ENCODE data around the gene THRB.

THRB gene

DNA sequence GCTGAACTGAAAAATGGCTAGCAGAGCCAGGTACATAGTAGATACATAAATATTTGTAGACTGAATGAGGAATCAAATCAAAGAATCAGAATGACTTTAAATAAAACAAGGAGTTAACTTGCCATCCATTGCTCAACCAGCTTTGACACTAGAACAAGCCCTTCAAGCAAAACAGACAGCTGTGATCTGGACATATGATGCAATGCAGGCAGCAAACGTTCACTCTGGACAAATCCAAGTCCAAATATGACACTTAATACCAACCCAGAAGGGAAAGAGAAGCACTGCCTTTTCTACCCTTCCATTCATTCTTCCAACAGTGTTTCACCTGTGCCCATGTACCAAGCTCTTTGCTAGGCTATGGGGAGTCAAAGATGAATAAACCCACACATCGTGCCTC, 4.5 kb downstream of the THRB start:
- in situ Hi-C loops (cut with MboI; ENCODE audit: low sequenced_read_pairs): no loop called here

DNA sequence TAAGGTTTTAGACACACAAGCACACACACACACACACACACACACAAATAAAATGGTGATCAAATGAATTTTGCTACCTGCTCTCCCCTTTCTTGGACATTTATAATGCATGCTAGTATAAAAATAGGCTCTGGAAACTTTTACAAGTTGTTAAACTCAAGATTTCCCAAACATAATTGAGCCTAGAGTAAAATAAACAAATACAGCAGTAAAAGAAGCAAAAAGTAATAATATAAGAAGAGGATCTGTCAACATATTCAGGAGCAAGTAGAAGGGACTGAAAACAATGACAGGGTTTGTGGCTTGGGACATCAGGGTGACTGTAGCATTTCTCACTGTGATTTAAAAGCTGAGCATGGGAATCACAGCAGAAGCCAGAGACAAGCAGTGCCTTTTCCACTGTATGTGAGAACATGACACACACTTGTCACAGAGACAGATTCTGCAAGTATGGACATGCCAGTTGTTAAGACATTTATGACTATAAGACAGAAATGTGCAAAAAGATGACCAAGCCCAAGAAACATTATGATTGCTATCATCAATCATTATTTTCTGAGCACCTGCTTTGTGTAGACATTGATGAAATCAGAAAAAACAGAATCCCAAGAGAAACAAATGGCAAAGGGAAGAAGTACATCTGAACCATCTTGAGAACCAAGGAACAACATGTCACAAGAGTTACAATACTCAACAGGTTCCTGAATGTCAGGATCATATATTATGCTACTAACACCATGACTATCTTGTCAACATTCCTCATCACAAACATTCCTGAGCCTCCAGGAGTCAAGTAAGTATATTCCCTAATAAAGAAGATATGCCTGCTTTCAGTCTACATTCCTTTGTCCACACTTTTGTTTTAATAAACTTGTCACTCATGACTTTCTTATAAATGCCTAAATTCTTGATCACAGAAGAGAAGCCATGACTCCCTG, 7.1 kb downstream of the THRB start:
- in situ Hi-C loops (cut with MboI; ENCODE audit: low sequenced_read_pairs): no loop called here

DNA sequence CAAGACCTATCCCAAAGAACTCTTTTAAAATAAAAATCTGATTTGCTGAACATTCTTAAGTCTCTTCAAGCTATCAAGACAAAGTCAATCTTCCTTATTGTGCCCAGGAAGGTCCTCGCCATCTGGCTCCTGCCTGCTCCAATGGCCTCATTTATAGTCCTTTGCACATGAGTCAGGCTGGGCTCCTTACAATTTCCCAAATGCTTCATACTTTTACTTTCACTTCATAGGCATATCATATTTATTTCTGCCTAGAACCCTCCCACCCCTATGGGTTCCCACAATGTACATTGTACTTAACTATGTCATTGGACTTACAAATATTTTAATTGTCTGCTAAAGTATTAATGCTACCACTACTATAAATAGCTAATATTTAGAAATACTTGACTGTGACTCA, 9.1 kb downstream of the THRB start:
- in situ Hi-C loops (cut with MboI; ENCODE audit: low sequenced_read_pairs): no loop called here

DNA sequence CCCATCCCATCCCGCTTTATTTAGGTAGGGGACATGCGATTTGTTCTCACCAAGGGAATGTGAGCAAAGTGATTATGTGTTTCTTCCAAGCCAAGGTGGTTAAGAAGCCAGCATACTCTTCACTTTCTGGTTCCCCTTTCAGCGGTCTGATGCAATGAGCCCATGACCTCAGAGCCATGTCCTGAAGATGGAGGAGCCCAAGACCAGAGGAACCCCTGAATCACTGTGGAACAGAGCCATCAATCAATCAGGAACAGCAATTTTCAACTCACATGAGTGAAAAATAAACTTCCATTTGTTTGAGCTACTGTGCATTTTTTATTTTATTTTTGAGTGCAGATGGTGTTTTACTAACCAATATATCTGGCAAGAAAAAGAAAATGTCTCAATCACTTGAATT, 10.8 kb downstream of the THRB start:
- in situ Hi-C loops (cut with MboI; ENCODE audit: low sequenced_read_pairs): no loop called here

DNA sequence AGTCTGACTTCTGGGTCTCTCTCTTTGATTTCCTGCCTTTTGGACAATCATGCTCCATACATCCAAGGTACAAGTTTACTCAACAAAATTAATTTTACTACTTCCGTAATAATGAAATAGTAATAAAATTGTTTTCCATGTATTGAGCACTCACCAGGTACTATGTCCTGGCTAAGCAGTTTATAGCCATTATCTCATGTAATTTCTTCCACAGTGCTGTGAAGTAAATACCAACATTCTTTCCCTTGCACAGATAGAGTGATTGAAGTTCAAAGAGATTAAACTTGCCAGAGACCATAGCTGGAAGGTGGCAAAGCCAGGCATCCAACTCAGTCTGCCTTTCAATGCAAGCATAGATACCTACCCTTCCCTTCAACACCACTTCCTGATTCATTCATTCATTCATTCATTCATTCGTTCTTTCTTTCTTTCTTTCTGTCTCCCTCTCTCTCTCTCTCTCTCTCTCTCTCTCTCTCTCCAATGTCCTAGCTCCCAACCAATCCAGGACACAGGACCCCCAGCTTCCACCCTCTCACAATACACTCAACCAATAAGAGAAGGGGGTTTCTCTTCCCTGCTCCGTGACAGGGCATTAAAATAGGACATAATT, 12.4 kb downstream of the THRB start:
- in situ Hi-C loops (cut with MboI; ENCODE audit: low sequenced_read_pairs): no loop called here

DNA sequence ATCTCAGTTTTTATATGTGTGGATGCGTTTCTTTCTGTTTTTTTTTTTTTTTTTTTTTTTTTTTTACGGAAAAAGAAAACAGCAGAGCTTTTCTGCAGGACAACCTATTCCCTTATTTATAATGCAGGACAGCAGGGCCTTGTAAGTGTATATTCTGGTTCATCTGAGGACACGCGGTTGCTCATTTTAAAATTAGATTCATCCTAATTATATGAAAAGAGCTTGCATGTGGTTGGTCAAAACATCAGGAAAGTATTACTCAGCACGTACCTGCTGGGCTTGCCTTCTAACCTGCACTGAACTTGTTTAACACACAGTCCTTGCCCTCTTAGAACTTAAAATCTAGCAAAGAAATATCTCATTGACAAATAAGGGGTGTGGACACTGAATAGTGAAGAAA, 13.5 kb downstream of the THRB start:
- in situ Hi-C loops (cut with MboI; ENCODE audit: low sequenced_read_pairs): no loop called here

DNA sequence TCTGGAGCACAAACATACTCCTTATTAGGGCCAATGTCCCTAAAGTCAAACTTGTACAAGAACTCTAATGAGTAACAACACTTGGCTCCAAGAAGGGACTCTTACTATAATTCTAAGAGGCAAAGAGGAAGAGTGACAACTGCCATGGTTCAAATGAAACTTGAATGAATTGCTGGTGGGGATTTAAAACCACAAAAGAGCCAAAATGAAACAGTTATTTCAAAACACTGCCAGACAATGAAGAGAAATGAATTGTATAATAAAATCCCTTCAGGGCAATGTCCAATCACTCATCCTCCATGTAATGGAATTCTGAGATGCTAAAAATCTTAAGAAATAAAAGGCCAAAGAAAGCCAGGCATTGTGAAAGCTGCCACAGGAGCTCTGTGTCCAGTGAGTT, 14.2 kb downstream of the THRB start:
- in situ Hi-C loops (cut with MboI; ENCODE audit: low sequenced_read_pairs): no loop called here

DNA sequence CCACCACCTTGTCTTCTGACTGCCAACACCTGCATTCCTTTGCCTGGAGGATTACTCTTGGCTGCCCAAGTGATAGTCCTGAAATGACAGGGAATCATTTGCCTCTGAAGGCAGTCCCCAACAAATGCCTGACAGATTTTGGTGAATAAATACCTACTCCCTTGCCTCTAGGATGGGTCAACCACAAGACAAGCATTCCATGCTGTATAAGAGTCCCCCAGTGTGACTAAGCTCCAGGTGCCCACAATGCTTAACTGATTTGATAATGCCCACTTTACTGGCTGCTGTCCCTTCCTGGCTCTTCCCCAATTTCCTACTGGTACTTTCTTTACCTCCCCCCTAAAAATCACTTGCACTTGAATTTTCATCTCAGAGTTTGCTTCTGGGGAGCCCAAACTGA, 14.8 kb downstream of the THRB start:
- in situ Hi-C loops (cut with MboI; ENCODE audit: low sequenced_read_pairs): no loop called here

DNA sequence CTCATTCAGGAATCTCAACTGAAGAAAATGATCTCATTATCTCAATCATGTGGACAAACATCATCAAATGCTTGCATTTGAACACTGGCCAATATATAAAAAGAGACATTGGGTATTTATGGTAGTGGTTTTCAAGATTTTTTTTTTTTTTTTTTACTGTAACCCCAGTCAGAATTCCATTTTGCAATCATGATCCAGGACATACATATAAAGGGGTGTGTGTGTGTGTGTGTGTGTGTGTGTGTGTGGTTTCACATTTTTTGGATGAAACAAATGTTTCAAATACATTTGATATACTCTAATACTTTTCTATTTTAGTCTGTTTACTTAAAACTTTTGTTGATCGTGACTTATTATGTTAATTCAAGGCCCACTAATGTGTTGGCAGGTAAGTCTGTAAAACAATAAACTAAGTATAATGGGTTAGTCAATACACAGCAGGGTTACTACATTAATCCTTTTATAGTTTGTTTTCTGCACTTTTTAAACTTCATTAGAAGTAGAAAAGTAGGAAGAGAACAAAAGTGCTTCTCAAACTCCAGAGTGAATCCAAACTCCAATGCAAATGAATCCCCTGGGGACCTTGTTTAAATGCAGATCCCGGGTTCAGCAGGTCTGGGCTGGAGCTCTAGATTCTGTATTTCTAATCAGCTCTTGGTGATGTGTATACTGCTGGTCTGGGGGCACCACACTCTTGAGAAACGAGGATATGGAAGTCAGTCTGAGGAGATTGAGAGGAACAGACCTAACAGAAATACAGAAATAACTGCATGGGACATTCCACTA, 17.6 kb downstream of the THRB start:
- in situ Hi-C loops (cut with MboI; ENCODE audit: low sequenced_read_pairs): no loop called here

DNA sequence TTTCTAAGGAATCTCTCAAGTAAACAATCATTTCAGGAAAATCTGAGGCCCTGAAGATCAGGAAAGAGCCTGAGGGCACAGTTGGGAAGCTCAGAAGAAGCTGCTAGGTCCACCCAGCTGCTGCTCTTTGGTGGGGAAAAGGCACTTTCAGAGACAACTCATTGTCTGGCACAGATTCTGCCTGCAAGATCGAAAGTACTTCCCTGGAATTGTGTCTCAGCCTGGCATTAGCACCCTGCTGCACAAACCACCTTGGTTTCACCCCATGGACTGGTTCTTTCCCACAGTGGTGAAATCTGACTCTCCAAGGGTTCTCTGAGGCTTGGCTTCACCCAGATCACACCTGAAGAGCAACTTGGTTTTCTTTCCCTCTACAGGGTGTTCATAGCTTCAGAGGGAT, 18.7 kb downstream of the THRB start:
- in situ Hi-C loops (cut with MboI; ENCODE audit: low sequenced_read_pairs): no loop called here

DNA sequence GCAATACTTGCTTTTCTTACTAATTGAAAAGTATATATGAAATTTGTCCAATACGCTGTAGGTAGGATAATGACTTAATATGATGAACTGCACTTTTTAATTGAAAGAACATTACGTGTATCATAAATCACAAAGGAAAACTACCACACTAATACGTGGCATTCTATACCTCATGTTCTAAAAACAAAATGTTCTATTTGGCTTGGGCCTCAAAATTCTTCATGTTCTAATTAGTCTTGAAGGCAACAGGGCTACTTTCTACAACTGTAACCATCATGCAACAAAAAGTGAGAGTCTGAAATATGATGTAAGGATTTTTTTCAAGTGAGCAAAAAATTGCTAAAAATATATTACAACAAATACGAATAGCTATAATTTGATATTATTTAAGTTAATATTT, 19.8 kb downstream of the THRB start:
- in situ Hi-C loops (cut with MboI; ENCODE audit: low sequenced_read_pairs): no loop called here

DNA sequence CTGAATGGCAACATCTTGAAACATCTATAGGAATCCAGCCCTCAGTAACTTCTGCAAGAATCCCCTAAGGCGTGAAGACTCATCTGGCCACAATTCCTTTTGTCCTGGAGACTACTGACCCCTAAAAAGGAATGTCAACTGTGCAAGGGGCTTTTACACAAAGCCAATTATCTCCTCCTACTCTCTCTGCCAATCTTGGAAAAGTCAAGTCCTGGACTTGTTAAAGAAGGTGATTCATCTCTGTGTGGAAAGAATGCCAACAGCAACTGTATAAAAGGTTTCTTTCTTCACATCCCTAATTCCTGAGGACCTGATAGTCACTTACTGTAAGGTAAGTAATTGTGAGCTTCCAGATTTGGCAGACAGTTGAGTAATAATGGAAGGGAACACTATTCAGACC, 22.3 kb downstream of the THRB start:
- in situ Hi-C loops (cut with MboI; ENCODE audit: low sequenced_read_pairs): no loop called here

DNA sequence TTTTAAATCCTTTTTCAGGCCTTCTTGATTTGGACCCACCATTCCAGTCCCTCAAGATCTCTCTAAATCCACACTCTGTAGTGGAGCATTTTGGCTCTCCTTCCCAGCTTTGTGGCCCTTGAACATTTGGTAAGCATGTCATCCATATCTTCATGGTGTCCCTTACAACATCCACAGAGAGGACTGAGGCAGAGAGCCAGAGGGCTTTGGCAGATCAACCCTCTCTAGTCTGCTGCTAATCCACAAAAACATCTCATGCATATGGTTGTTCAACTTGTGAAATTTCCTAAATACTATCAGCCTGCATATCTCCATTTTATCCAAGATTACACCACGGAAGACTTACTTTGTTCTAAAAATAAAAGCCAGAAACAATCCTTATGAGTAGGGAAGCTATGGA, 23.2 kb downstream of the THRB start:
- in situ Hi-C loops (cut with MboI; ENCODE audit: low sequenced_read_pairs): no loop called here

DNA sequence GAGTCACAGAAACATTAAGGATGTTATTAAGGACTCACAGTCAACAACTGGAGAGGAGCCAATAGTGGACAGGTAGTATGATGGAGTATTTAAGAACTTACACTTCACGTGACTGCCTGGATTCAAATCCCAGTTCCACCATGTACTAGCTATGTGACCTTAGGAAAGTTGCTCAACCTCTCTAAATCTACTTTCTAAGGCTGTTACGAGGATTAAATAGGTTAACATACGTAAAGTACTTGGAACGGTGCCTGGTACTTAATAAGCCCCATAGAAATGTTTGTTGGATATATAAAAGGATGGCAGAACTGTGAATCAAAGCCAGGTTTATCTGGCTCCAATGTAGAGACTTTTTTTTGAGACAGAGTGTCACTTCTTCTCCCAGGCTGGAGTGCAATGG, 24.4 kb downstream of the THRB start:
- in situ Hi-C loops (cut with MboI; ENCODE audit: low sequenced_read_pairs): no loop called here

DNA sequence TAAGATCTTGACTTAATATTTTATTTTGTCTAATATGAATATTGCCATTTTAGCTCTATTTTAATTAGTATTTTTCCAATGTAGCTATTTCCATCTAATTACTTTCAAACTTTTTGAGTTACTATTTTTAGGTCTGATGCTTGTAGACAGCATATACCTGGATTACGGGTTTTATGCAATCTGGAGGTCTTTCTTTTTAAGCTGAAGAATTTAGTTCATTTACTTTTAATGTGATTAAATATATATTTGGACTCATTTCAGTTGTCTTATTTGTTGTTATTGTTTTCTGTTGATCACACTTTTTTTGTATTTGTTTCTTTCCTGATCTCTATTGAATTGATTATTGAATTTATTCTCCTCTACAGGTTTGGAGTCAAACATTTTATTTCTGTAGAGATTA, 30.3 kb downstream of the THRB start:
- in situ Hi-C loops (cut with MboI; ENCODE audit: low sequenced_read_pairs): no loop called here

DNA sequence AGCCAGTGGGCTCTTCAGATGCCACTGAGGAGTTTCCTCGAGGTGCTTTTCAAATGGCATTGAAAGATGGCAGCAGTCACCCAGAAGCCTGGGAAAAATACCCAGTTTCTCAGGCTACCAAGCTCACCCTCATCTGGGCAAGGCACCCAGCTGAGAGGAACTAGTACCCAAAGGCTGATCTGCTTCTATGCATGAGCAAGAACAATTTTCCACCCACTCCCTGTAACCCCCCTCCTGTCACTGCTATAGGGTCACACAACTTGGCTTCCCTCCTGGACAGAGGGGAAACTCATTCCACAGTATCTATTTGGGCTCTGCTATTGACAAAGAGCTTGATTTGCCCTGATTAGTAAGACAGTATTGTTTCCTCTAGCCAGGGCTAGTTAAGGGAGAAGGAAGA, 31.9 kb downstream of the THRB start:
- in situ Hi-C loops (cut with MboI; ENCODE audit: low sequenced_read_pairs): no loop called here

DNA sequence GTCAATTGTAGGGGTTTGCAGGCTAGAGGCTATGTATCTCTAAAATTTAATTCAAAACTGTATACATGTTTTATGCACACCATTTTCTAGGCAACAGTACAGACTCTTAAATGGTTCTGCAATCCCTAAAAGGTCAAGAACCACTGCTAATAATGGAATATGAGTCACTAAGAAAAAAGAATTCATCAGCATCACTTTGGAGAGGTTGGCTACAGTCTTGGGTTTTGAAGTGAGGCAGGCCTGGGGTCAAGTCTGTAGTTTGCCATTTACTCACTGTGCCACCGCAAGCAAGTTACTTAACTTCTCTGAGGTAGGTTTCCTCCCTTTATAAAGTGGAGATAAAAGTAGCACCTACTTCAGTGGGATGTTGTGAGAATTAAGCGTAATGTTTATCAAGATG, 33.7 kb downstream of the THRB start:
- in situ Hi-C loops (cut with MboI; ENCODE audit: low sequenced_read_pairs): no loop called here

DNA sequence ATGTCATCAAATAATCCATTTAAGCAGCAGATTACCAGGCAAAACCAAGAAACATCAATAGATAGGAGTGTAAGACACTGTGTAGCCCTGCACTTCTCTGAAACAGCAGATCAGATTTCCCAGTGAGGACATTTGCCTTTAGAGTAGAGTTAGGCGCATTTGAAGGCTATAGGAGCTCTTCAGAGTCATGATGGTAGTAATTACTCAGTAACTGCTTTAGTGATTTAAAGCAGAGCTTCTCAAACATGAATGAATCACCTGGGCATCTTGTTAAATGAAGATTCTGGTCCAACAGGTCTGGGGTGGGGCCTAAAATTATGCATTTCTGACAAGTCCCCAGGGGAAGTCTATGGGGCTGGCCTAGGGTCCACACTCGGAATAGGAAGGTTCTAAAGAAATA, 36.9 kb downstream of the THRB start:
- in situ Hi-C loops (cut with MboI; ENCODE audit: low sequenced_read_pairs): no loop called here

DNA sequence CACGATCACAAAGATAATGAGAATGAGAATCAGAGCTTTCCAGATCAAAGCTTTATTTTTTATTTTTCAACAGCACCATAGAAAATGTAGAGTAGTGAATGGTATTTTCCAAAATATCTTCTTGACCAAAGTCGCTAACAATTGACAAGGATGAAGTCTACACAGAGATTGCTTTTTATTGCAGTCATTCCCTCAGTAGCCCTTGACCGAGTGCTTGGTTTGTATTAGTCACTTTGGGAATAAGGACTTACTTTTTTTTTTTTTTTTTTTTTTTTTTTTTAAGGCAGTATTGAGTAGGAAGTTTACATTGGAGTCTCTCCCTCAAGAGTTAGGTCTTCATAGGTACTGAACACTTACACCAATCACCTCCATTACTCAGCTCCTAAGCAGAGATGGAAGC, 39.8 kb downstream of the THRB start:
- in situ Hi-C loops (cut with MboI; ENCODE audit: low sequenced_read_pairs): no loop called here

DNA sequence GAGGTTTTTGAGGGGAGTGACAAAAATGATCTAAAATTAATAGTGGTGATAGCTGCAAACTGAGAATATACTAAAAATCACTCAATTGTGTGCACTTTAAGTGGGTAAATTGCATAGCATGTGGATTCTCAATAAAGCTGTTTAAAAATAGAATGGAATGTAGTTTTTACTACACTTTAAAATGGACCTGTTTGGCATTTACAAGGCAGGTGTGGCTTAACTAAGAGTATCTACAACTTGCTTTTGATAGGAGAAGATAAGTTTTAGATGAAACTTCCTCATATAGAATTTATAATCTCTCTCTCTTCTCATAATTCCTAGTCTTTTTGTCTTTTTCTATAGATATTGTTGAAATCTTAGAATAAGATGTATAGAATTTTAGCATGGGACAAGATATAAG, 40.3 kb downstream of the THRB start:
- in situ Hi-C loops (cut with MboI; ENCODE audit: low sequenced_read_pairs): no loop called here

DNA sequence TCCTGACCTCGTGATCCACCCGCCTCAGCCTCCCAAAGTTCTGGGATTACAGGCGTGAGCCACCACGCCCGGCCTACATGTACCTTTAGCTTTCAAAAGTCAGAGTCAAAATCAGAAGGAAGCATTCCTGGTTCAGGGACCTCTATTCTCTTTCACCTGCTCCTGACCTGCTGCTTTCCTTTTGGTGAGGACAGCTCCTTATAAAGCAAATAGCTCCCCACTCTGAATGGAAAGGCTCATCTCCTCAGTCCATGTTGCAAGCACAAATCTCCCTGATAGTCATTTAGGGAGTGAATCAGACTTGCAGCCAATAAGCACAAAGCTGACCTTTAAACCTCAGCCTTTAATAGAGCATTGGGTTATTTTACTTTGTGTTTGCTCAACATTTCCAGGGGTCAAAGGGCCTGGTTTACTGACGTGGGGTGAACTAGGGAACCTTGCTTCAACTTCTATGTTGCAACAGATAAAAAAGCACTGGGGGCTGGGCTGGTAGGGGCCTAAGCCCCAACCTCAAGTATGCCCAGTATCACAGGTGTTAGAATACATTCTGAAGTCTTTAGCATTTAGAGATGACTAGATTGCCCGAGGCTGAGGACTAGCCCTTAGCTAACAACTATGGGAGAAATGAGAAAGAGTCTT, 43.1 kb downstream of the THRB start:
- in situ Hi-C loops (cut with MboI; ENCODE audit: low sequenced_read_pairs): no loop called here
